Measurements from ENCODE around the gene SPATA6L.
"Not testable (repeated sequence)": the region's sequence is repeated elsewhere in the genome, so short reads cannot be mapped to it uniquely, and the experiment has no call there.

- not testable (repeated sequence) for TF ChIP-seq POLR2A (IDR thresholded peaks at IDR 0.05)
- TF ChIP-seq, protein P1, sequence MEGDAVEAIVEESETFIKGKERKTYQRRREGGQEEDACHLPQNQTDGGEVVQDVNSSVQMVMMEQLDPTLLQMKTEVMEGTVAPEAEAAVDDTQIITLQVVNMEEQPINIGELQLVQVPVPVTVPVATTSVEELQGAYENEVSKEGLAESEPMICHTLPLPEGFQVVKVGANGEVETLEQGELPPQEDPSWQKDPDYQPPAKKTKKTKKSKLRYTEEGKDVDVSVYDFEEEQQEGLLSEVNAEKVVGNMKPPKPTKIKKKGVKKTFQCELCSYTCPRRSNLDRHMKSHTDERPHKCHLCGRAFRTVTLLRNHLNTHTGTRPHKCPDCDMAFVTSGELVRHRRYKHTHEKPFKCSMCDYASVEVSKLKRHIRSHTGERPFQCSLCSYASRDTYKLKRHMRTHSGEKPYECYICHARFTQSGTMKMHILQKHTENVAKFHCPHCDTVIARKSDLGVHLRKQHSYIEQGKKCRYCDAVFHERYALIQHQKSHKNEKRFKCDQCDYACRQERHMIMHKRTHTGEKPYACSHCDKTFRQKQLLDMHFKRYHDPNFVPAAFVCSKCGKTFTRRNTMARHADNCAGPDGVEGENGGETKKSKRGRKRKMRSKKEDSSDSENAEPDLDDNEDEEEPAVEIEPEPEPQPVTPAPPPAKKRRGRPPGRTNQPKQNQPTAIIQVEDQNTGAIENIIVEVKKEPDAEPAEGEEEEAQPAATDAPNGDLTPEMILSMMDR (IDR thresholded peaks at IDR 0.05): not testable (repeated sequence)
Observed at GRCh38 chr9:4660665-4661064, 5.6 kb downstream of the SPATA6L start.

Measured in body of pancreas (tissue), 4 donors.